Fibroblast of the aortic adventitia (primary cell): ENCODE data around the gene ULK4. TPM values are rescaled to one million over a fixed set of nuclear protein-coding genes. Genes with fewer than 3 reads are reported as not detected.
A peak's percentile ranks its signal among the peaks of the same experiment; 100 is the strongest.

Experiments
- DNase-seq: peaks from one replicate; pipeline ENCODE4 v3.0.0-alpha.2; 2010; ENCODE audit warnings: low read depth
- H3K4me3 ChIP-seq: 2 replicates; pipeline ENCODE4 v1.5.1; 2011; ENCODE audit warnings: low read depth, mild to moderate bottlenecking, control low read depth, low read length, moderate library complexity
- total RNA-seq: library from RNA; depleted of rRNA; stranded (reverse); fragments of >200 nt; gene quantifications from 2 replicates; pipeline ENCODE4 v1.2.3, GENCODE V29; 2012; ENCODE audit warnings: low replicate concordance
- TF ChIP-seq, protein P1 (sequence below): IDR thresholded peaks from 2 replicates; pipeline ENCODE4 v1.5.1; 2011; ENCODE audit warnings: mild to moderate bottlenecking, low read length, control low read depth, inconsistent platforms; ENCODE audit not compliant: insufficient read depth

The ULK4 gene
- total RNA-seq, 1 donor, result 16.1 TPM

DNA sequence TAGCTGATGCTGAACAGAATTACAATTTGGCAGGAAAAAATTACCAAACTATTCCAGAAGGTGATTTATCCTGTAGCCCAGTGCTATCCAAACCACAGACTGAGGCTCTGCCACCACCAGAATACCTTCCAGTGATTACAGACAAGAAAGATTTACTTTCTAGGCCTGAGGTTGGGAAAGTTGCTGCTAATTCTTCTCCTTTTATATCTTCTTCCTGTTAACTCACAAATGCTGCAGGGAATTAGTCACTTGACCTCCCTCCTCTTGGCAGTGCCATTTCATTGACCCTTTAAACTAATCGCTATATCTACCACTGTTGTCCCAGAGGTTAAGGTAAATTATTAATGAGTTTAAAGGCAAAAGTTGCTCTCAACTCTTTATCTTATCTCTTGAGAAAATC lies 644.2 kb downstream of the ULK4 start:
- TF ChIP-seq, protein P1, sequence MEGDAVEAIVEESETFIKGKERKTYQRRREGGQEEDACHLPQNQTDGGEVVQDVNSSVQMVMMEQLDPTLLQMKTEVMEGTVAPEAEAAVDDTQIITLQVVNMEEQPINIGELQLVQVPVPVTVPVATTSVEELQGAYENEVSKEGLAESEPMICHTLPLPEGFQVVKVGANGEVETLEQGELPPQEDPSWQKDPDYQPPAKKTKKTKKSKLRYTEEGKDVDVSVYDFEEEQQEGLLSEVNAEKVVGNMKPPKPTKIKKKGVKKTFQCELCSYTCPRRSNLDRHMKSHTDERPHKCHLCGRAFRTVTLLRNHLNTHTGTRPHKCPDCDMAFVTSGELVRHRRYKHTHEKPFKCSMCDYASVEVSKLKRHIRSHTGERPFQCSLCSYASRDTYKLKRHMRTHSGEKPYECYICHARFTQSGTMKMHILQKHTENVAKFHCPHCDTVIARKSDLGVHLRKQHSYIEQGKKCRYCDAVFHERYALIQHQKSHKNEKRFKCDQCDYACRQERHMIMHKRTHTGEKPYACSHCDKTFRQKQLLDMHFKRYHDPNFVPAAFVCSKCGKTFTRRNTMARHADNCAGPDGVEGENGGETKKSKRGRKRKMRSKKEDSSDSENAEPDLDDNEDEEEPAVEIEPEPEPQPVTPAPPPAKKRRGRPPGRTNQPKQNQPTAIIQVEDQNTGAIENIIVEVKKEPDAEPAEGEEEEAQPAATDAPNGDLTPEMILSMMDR, result no peak
- DNase-seq, result peak; percentile 73
- H3K4me3 ChIP-seq, result no peak overlapping the region

DNA sequence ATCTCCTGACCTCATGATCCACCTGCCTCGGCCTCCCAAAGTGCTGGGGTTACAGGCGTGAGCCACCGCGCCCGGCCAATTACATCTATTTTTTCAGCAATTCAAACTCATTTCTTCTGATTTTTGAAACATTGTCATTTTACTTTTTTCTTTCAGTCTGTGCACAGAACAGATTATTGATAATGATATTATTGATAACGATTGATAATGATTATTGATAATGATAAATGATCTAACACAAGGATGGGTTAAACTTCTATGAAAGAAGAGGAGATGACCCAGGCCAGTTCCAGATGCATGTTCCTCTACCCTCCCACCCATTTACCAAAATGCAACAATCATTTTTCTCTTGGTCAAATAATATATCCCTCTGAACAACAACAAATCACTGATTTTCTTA lies 644.6 kb downstream of the ULK4 start:
- TF ChIP-seq, protein P1, result no peak
- no peak overlapping the region for H3K4me3 ChIP-seq
- no peak for DNase-seq

- TF ChIP-seq, protein P1, result no peak
- no peak for DNase-seq
- no peak overlapping the region for H3K4me3 ChIP-seq
Measured at GRCh38 chr3:41315126-41315525, 646.8 kb downstream of the ULK4 start.

DNA sequence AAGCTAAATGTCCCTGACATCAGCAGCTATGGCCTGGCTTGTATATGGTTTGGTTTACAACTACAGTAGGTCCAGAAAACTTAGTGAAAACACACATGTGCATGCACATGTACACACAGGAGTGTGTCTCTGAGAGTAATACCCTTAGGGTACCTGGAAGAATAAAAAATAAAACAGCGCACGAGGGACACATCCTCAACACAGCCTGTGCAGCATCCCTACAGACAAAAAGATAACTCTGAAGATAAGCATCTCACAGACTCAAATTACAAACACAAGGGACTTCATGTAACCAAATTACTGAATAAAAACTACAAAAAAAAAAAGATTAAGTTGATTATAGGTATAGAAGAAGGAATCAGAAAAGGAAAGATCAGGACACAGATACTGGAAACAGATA lies 653.8 kb downstream of the ULK4 start:
- no peak for DNase-seq
- no peak overlapping the region for H3K4me3 ChIP-seq
- TF ChIP-seq, protein P1, result no peak

GRCh38 chr3:41307065-41307464 lies 654.8 kb downstream of the ULK4 start:
- H3K4me3 ChIP-seq, result no peak overlapping the region
- TF ChIP-seq, protein P1, result no peak
- DNase-seq, result no peak

- peak; percentile 46 for DNase-seq
- TF ChIP-seq, protein P1, result no peak
- H3K4me3 ChIP-seq, result no peak overlapping the region
Measured at GRCh38 chr3:41304593-41304992, 657.3 kb downstream of the ULK4 start.

DNA sequence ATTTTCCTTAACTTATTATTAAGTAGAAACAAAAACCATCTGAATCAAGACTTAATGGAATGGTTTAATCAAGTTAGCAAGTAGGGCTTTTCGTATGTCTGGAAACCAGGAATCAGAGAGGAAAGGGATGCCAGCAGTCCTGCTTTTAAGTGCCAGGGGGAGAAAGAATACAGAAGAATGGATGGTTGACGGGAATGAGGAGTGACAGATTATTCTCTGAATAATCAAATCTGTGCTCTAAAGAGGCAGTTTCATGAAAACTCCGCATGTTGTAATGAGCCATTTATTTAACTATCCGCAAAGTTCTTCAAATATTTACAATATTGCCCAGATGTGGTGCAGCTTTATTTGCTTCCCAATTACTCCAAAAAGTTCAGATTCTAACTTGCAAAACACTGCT lies 659.6 kb downstream of the ULK4 start:
- no peak for DNase-seq
- TF ChIP-seq, protein P1, result no peak
- no peak overlapping the region for H3K4me3 ChIP-seq
